H9 (cell line): ENCODE data around the gene ETNK2. TPM values are rescaled to one million over a fixed set of nuclear protein-coding genes. Genes with fewer than 3 reads are reported as not detected.

Experiments used
- DNase-seq: peaks from one replicate; pipeline ENCODE4 v3.0.0-alpha.2; 2017
- H2AFZ ChIP-seq: one replicate; pipeline ENCODE4 v1.6.1; 2013; ENCODE audit warnings: mild to moderate bottlenecking, low read length, control low read depth, moderate library complexity
- H2AK5ac ChIP-seq: 2 replicates; pipeline ENCODE4 v1.6.1; 2013; ENCODE audit warnings: low read length, control low read depth, mixed read lengths; ENCODE audit not compliant: insufficient read length
- H2BK120ac ChIP-seq: one replicate; pipeline ENCODE4 v1.6.1; 2013; ENCODE audit warnings: low read depth, mild to moderate bottlenecking, low read length, control low read depth, inconsistent platforms; ENCODE audit not compliant: poor library complexity, severe bottlenecking
- H2BK12ac ChIP-seq: 2 replicates; pipeline ENCODE4 v1.6.1; 2013; ENCODE audit warnings: low read length, control low read depth, mixed read lengths, low read depth; ENCODE audit not compliant: insufficient read length
- H2BK15ac ChIP-seq: 2 replicates; pipeline ENCODE4 v1.6.1; 2013; ENCODE audit warnings: low read depth, low read length, control low read depth
- H2BK20ac ChIP-seq: one replicate; pipeline ENCODE4 v1.6.1; 2013; ENCODE audit warnings: low read depth, mild to moderate bottlenecking, low read length, control low read depth, inconsistent platforms; ENCODE audit not compliant: poor library complexity, severe bottlenecking
- H2BK5ac ChIP-seq: 2 replicates; pipeline ENCODE4 v1.6.1; 2013; ENCODE audit warnings: low read length, control low read depth, mixed read lengths; ENCODE audit not compliant: insufficient read length
- H3K14ac ChIP-seq: 2 replicates; pipeline ENCODE4 v1.6.1; 2013; ENCODE audit warnings: low read length, control low read depth; ENCODE audit not compliant: insufficient read depth
- H3K18ac ChIP-seq: 2 replicates; pipeline ENCODE4 v1.6.1; 2013; ENCODE audit warnings: low read depth, mild to moderate bottlenecking, mixed read lengths, low read length, control low read depth; ENCODE audit not compliant: insufficient read length
- H3K23ac ChIP-seq: 2 replicates; pipeline ENCODE4 v1.6.1; 2013; ENCODE audit warnings: low read length, control low read depth, mixed read lengths, low read depth; ENCODE audit not compliant: insufficient read length
- H3K23me2 ChIP-seq: 2 replicates; pipeline ENCODE4 v1.6.1; 2013; ENCODE audit warnings: low read depth, mild to moderate bottlenecking, mixed read lengths, low read length, control low read depth; ENCODE audit not compliant: insufficient read length, poor library complexity, severe bottlenecking
- H3K27ac ChIP-seq: 2 replicates; pipeline ENCODE4 v1.5.1; 2013; ENCODE audit warnings: low read length, control low read depth, mixed read lengths, low read depth; ENCODE audit not compliant: insufficient read length
- H3K27me3 ChIP-seq: 2 replicates; pipeline ENCODE4 v1.6.1; 2013; ENCODE audit warnings: low read length, control low read depth, inconsistent platforms; ENCODE audit not compliant: insufficient read depth
- H3K4ac ChIP-seq: 2 replicates; pipeline ENCODE4 v1.6.1; 2013; ENCODE audit warnings: low read depth, mild to moderate bottlenecking, control low read depth, inconsistent platforms, low read length, moderate library complexity
- H3K4me1 ChIP-seq: 2 replicates; pipeline ENCODE4 v1.6.1; 2013; ENCODE audit warnings: low read length, control low read depth, inconsistent platforms; ENCODE audit not compliant: insufficient read depth
- H3K4me2 ChIP-seq: 2 replicates; pipeline ENCODE4 v1.6.1; 2013; ENCODE audit warnings: low read length, control low read depth, mixed read lengths; ENCODE audit not compliant: insufficient read length, insufficient read depth
- H3K56ac ChIP-seq: 2 replicates; pipeline ENCODE4 v1.6.1; 2013; ENCODE audit warnings: low read depth, mild to moderate bottlenecking, mixed read lengths, low read length, control low read depth; ENCODE audit not compliant: insufficient read length
- H3K79me1 ChIP-seq: 2 replicates; pipeline ENCODE4 v1.6.1; 2013; ENCODE audit warnings: low read depth, mild to moderate bottlenecking, moderate library complexity, low read length, control low read depth, inconsistent platforms; ENCODE audit not compliant: insufficient read depth, poor library complexity, severe bottlenecking
- H3K79me2 ChIP-seq: 2 replicates; pipeline ENCODE4 v1.6.1; 2013; ENCODE audit warnings: low read length, control low read depth, inconsistent platforms; ENCODE audit not compliant: insufficient read depth
- H3K9ac ChIP-seq: 2 replicates; pipeline ENCODE4 v1.6.1; 2013; ENCODE audit warnings: low read length, control low read depth, mixed read lengths; ENCODE audit not compliant: insufficient read length; ENCODE audit errors: extremely low read depth
- H3K9me3 ChIP-seq: one replicate; pipeline ENCODE4 v1.6.1; 2013; ENCODE audit warnings: low read depth, low read length, inconsistent platforms; ENCODE audit not compliant: control insufficient read depth
- H3T11ph ChIP-seq: one replicate; pipeline ENCODE4 v1.6.1; 2013; ENCODE audit warnings: mild to moderate bottlenecking, low read length, control low read depth, inconsistent platforms
- H4K20me1 ChIP-seq: one replicate; pipeline ENCODE4 v1.6.1; 2013; ENCODE audit not compliant: control insufficient read depth, insufficient read length, insufficient read depth
- H4K5ac ChIP-seq: 2 replicates; pipeline ENCODE4 v1.6.1; 2013; ENCODE audit warnings: low read depth, mild to moderate bottlenecking, mixed read lengths, low read length, control low read depth; ENCODE audit not compliant: insufficient read length
- H4K8ac ChIP-seq: replicated peaks from 2 replicates; pipeline ENCODE4 v1.6.1; 2013; ENCODE audit warnings: low read length, control low read depth, mixed read lengths, low read depth; ENCODE audit not compliant: insufficient read length
- H4K91ac ChIP-seq: 2 replicates; pipeline ENCODE4 v1.6.1; 2013; ENCODE audit warnings: low read depth, mild to moderate bottlenecking, moderate library complexity, mixed read lengths, low read length, control low read depth; ENCODE audit not compliant: insufficient read length
- H3K27ac Mint-ChIP-seq, 3 experiments: 2 replicates in 2 of 3; 3 replicates in 1 of 3; pipeline ENCODE4 v1.8.0; 2020 to 2021; ENCODE audit warnings: mixed read lengths in 3 of 3, mild to moderate bottlenecking in 1 of 3, moderate library complexity in 1 of 3
- H3K27me3 Mint-ChIP-seq: 2 replicates; pipeline ENCODE4 v1.8.0; 2021; ENCODE audit warnings: low read depth, mild to moderate bottlenecking, moderate library complexity, mixed read lengths
- H3K36me3 Mint-ChIP-seq, 3 experiments: 2 replicates in 2 of 3; 3 replicates in 1 of 3; pipeline ENCODE4 v1.8.0; 2020 to 2021; ENCODE audit warnings: low read depth in 3 of 3, mixed read lengths in 3 of 3; ENCODE audit not compliant: insufficient read depth in 1 of 3
- H3K4me1 Mint-ChIP-seq, 2 experiments: 2 replicates each; pipeline ENCODE4 v1.8.0; 2020; ENCODE audit warnings: mixed read lengths in 2 of 2
- H3K4me3 Mint-ChIP-seq, 2 experiments: 2 replicates in 1 of 2; 3 replicates in 1 of 2; pipeline ENCODE4 v1.8.0; 2020 to 2021; ENCODE audit warnings: mild to moderate bottlenecking in 2 of 2, mixed read lengths in 2 of 2, moderate library complexity in 1 of 2
- H3K9me3 Mint-ChIP-seq, 2 experiments: 2 replicates in 1 of 2; 3 replicates in 1 of 2; pipeline ENCODE4 v1.8.0; 2020; ENCODE audit warnings: mild to moderate bottlenecking in 2 of 2, mixed read lengths in 2 of 2, moderate library complexity in 1 of 2
- WGBS: extraction: QIAGEN DNeasy Blood & Tissue Kit; methylation state at CpG from one replicate; pipeline ENCODE4 v1.1.7; 2013; ENCODE audit warnings: missing lambda C conversion rate, low lambda C conversion rate, mixed read lengths; ENCODE audit not compliant: insufficient read length; ENCODE audit errors: extremely low coverage; 5-methylcytosine and 5-hydroxymethylcytosine counted together
- total RNA-seq: library from RNA; stranded (reverse); gene quantifications from 2 replicates; pipeline ENCODE4 v1.2.1, GENCODE V29; 2021
- TF ChIP-seq, protein P1 (sequence below): fragments of 200-600 bp; sonication (generic); conservative IDR thresholded peaks from 3 replicates; pipeline ENCODE4 v1.8.0; 2021; ENCODE audit warnings: antibody characterized with exemption, mild to moderate bottlenecking

ETNK2 gene
- total RNA-seq, 1 experiment from 2014 or later, result 17.6 TPM

DNA sequence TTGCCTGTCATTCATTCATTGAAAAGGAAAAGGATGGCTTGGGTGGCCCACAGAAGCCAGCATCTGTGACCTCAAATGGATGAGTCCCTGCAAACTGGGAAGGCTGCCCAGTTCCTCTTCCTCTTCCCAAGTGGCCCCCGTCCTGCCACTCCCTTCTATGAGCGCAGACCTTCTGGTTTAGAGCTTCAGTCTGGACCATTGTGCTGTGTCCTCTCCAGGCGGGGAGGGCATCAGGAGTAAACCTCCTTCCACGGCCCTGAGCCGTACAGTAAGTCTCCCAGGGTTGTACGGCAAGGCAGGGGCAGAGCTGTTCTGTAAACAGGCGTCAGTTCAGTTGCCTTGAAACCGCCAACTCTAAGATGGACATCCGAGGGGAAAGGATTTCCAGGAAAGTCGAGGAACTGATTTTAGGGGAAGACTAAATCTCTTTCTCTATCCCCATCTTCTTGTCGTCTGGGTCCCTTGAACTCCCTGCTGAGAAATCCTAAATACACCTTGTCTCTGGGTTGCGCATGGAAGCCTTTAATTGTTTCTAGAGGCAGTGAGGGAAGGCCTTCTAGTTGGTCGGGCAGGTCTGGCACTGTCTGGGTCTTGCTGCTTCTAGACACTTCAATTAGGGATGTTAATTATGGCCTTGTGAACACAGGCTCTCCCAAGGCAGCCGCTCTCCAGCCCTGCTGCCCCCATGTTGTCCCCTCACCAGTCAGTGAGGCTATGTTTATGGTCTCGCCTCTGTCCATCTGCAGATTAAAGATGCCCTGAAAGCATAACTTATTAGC, 56.8 kb downstream of the ETNK2 start:
- H4K8ac ChIP-seq, result no peak overlapping the region
- H3K36me3 Mint-ChIP-seq, result peaks cover 2 to 8% (median 6%) of the 10 kb centered on the region in 3 experiments; a peak in 4 of 7 replicates
- no peak for DNase-seq
- no peak overlapping the region for H2BK5ac ChIP-seq
- H3K23ac ChIP-seq, result no peak overlapping the region
- H3K27me3 ChIP-seq, result no peaks in the 10 kb centered on the region
- no peak overlapping the region for H3K4me2 ChIP-seq
- no CpG with 5 or more reads among the region's 15 CpGs for WGBS
- H2BK12ac ChIP-seq, result no peak overlapping the region
- H3K4me3 Mint-ChIP-seq, result peak overlapping the region in 1 of 2 experiments; percentile 58; a peak in 2 of 5 replicates
- no peak overlapping the region; the same call in 1 of the 2 replicates for H3K14ac ChIP-seq
- no peak overlapping the region for H3K9ac ChIP-seq
- no peak overlapping the region for H2BK120ac ChIP-seq
- H3K79me2 ChIP-seq, result peaks cover 78% of the 10 kb centered on the region
- H4K20me1 ChIP-seq, result peaks cover 4% of the 10 kb centered on the region
- H2BK15ac ChIP-seq, result no peak overlapping the region
- H2AFZ ChIP-seq, result no peak overlapping the region
- H3K23me2 ChIP-seq, result no peaks in the 10 kb centered on the region
- no peaks in the 10 kb centered on the region for H3K9me3 ChIP-seq
- peak overlapping the region; percentile 61 to 87 (median 85); a peak in 6 of 7 replicates for H3K27ac Mint-ChIP-seq
- no peaks in the 10 kb centered on the region for H3K27me3 Mint-ChIP-seq
- TF ChIP-seq, protein P1, sequence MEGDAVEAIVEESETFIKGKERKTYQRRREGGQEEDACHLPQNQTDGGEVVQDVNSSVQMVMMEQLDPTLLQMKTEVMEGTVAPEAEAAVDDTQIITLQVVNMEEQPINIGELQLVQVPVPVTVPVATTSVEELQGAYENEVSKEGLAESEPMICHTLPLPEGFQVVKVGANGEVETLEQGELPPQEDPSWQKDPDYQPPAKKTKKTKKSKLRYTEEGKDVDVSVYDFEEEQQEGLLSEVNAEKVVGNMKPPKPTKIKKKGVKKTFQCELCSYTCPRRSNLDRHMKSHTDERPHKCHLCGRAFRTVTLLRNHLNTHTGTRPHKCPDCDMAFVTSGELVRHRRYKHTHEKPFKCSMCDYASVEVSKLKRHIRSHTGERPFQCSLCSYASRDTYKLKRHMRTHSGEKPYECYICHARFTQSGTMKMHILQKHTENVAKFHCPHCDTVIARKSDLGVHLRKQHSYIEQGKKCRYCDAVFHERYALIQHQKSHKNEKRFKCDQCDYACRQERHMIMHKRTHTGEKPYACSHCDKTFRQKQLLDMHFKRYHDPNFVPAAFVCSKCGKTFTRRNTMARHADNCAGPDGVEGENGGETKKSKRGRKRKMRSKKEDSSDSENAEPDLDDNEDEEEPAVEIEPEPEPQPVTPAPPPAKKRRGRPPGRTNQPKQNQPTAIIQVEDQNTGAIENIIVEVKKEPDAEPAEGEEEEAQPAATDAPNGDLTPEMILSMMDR, result no peak
- H4K91ac ChIP-seq, result no peak overlapping the region
- H3T11ph ChIP-seq, result no peak overlapping the region
- H3K4ac ChIP-seq, result no peak overlapping the region
- H4K5ac ChIP-seq, result no peak overlapping the region
- no peak overlapping the region for H3K27ac ChIP-seq
- no peak overlapping the region for H3K18ac ChIP-seq
- H3K9me3 Mint-ChIP-seq, result no peaks in the 10 kb centered on the region
- H3K79me1 ChIP-seq, result peaks cover 6% of the 10 kb centered on the region
- peaks cover 68 to 72% of the 10 kb centered on the region in 2 experiments for H3K4me1 Mint-ChIP-seq
- H3K4me1 ChIP-seq, result peaks cover 26% of the 10 kb centered on the region
- H2BK20ac ChIP-seq, result no peak overlapping the region
- H3K56ac ChIP-seq, result no peak overlapping the region
- H2AK5ac ChIP-seq, result no peak overlapping the region
